Skin of body (tissue), 2 donors: ENCODE results near the gene SGMS1. TPM values are rescaled to one million over a fixed set of nuclear protein-coding genes. Genes with fewer than 3 reads are reported as not detected.
A peak's percentile ranks its signal among the peaks of the same experiment; 100 is the strongest.
"Not testable (repeated sequence)": the region's sequence is repeated elsewhere in the genome, so short reads cannot be mapped to it uniquely, and the experiment has no call there.

Experiments
- DNase-seq: peaks from one replicate; lab custom pipeline; 2025; lab: John Stamatoyannopoulos, UW
- total RNA-seq: library from RNA; depleted of rRNA; stranded (reverse); fragments of >200 nt; gene quantifications from one replicate; pipeline ENCODE4 v1.2.3, GENCODE V29; 2014

SGMS1 gene
- 102 TPM for total RNA-seq

DNA sequence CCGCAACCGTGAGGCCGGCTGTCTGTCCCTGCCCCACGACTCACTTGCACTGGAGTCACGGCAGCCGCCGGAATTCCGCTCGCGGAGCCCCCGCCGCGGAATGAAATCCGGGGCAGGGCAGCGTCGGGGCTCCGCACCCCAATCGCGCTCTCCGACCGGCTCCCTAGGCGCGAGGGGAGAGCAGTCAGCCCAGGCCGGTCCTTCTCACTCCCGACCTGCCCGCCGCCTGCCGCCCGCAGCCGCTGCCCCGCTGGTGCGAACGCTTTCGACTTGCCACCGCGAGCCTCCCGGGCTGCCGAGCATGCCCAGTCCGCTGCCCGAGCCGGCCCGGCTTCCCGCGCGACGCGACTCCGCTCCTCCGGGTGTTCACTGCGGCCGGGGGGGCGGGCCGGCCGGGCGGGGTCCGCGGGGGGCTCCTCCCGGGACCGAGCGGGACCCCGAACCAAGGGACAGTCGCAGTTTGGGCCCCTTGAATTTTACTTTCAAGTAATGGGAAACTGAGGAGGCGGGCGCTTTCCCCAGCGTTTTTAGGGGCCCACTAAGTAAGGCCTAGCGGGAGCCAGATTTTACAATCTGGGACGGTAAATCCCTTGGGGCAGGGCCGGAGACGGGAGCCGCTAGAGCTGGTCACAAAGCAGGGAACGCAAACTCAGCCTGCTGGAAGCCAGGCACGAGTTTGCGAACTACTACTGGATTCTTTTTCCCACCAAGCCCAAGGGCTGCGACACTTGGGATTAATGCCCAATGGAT lies at the start of gene SGMS1:
SGMS1 (minus strand) TSS at position 294 of the 750 bp plus-strand sequence. CDS start 279,842 bp downstream, outside the sequence.
- peak; percentile 84 for DNase-seq

DNA sequence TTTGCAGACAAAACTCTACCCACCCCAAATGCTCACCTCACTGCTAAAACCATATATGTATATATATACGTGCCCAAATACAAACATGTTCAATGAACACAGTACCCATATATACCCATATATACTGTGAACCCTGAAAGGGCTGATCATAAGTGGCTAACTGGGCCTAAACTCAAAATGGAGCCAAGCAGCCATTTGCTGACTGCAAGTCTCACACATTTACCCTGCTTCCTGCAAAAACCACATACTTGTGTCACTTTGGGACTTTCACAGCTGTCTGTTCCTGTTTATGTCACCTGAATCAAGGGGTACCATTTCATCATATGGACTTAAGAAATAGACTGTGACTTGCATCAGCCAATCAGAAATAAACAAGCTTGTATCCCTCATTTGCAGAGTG lies 48.4 kb upstream of the SGMS1 start:
- not testable (repeated sequence) for DNase-seq

DNA sequence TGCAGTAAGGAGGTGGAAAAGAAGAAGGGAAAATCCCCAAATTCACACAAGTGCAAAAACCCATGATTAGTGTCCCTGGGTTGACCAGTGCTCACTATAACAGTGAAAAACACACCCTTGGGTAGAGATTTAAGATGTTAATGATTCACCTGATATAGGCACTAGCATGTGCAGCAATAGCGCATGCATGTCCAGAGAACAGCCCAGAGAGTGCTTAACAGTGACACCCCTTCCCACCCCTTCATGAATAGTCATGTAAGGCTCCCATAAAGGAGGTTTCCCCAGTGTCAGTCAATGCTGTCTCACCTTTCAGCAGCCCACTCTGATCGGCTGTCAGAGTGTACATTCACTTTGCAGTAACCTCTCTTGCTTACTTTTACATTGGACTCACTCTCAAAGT lies 47.9 kb upstream of the SGMS1 start:
- not testable (repeated sequence) for DNase-seq

DNA sequence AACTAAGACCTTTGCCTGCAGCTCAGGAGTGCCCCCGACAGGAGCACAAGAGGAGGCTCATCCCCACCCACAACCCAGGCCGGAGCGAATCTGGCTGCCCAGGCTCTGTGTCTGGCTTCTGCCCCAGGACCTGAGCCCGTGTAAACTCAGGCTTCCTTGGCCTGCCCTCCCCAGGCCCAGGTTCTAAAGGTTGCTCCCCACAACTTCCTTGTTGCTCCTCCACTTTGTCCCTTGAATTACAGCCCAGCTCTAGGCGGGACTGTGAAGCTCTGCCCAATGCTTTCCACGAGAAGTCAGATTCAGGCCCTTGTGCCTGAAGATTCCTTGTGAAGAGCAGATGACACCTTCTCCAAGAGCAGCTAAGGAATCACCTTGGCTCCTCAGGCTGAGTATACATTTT lies 46.2 kb upstream of the SGMS1 start:
- DNase-seq: not testable (repeated sequence)

DNA sequence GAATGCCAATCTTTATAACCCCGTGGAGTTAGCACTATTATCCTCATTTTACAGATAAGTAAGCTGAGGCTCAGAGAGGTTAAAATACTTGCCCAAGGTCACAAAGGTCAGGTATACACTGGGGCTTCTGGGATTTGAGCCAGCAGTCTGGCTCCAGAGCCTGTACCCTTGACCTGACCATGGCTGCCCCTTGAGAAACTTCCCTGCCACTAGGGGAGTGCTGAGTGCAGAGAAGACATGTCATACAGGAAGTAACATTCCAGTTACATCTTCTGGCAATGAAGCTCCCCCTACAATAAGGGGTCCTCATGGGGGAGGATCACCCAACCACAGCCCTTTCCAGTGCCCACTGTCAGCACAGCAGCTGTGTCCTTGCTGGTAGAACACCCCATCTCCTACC lies 43.6 kb upstream of the SGMS1 start:
- not testable (repeated sequence) for DNase-seq

DNA sequence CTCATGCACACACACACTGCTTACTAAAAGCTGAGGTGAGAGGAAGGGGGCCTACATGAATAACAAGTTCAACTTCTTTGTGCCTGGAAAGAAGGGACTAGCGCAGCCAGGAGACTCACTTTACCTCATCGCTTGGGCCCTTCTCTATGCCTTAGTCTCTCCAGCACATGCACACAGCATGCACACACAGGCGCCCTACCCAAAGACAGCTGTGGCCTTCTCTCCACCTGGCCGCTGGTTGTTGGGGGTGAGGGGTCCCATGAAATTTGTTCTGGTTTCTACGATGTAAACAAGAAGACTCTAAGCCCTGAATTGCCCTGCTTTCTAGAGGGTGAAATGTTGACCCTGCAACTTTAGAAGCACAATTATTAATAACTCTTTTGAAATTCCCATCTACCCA lies 38.7 kb upstream of the SGMS1 start:
- not testable (repeated sequence) for DNase-seq

DNA sequence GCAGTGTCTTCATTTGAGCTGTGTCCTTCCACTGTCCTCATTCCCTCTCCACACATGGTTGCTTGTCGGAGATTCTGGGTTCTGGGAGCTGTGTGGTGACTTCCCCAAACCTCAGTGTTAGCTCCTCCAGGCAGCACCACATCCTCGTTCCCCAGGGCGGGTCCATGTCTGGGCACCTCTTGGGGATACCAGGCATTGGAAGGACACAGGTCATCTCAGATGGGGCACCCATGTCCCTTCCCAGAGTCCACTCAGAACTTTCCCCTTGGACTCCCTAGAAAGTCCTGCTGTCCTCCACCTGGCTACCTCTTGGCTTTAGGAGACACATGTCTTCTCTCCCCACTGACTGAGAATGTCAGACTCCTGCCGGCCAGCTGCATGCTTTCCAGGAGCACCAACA lies 37.8 kb upstream of the SGMS1 start:
- not testable (repeated sequence) for DNase-seq

DNA sequence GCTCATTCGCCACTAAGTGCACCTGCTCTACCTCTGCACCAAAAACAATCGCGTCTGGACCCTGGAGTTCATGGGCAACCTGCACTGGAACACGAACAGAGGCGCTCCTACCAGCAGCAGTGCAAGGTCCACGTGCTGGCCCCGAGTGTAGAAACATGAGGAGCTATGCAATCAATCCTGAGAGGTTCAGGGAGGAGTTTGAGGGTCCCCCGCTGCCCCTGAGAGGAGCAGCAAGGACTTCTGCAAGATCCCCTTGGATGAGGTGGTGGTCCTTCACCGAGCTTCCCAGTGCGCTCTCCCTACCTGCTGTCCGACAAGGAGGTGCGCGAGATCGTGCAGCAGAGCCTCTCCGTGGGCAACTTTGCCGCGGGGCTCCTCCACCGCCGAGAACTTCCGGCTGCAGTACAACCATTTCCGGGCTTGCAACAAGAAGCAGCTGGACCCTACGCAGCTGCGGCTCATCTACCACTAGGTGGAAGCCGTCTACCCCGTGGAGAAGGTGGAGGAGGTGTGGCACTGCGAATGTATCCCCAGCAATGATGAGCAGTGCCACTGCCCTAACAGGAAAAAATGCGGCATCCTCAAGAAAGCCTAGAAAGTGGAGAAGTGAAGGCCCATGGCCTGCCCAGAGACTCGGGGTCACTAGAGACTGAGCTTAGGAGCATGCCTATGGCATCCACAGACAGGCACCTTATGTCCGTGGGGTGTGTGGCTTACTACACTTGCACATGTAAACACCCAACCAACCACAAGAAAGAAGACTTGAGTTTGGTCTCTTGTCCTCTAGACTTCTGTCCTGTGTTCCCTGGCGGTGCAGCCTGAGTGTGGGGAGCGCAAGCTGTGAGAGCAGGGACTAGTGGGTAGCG lies 36.3 kb upstream of the SGMS1 start:
- not testable (repeated sequence) for DNase-seq

DNA sequence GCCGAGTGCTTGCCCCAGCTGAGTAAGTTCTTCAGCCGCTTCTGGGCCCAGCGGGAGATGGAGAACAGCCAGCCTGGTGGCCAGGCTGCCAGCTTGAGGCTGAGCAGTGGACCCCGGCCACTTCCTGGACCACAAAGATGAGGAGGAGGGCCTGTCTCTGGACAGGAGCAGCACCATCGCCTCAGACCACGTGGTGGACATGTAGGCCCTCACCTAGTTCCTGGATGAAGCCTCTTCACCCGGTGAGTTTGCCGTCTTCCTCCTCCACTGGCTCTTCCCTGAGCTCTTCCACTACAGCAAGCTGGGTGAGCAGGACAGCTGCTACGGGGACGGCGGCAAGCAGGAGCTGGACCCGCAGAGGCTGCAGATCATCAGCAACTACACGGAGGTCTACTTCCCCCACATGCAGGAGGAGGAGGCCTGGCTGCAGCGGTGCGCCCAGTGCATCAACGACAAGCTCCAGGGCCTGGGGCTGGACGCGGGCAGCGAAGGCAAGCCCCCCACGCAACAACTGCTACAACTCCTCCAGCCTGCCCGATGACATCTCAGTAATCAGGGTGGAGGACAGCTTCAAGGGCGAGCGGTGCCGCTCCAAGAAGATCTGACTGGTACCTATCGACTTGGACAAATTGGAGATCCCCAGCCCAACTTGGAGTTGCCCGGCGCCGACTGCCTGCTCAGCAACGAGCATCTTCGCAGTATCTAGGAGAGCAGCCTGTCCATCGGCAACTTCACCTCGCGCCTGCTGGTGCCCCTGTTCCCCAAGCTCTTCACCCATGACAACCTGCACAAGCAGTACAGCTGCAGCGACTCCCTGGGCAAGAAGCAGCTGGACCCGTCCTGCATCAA lies 35.5 kb upstream of the SGMS1 start:
- not testable (repeated sequence) for DNase-seq

DNA sequence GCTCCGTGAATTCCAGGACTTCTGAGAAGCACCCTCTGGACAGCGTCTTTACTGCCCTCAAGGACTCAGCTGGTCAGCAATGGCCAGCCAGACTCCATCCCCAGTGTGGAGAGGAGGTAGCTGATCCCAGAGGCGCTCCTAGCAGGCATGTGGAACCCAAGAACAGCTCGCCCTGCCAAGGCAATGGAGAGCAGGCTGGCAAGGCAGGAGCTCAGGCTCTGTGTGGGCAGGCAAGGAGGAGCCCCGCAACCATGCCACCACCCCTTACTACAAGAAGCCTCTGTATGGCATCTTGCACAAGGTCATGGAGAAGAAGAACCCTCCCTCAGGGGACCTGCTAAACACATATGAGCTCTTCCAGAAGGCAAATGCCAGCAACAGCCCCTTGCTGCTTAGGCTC lies 34.4 kb upstream of the SGMS1 start:
- DNase-seq: no peak

DNA sequence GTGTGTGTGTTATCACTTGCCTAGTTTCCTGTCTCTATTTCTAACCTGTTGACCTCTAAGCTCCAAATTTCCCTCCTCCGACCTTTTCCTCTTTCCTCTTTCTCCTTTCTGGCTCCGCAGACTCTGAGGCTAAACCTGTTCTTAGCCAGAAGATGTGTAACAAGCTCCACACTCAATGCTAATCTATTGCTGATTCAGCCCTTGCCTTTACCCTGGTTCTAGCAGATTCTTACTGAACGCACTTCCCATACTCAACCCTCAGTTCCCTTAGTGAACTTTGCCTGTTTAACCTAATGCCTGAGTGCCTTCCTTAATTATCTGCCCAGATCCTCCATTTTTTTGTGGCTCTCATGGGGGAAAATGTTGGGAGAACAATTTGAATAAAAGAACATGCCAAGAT lies 30.0 kb upstream of the SGMS1 start:
- no peak for DNase-seq

DNA sequence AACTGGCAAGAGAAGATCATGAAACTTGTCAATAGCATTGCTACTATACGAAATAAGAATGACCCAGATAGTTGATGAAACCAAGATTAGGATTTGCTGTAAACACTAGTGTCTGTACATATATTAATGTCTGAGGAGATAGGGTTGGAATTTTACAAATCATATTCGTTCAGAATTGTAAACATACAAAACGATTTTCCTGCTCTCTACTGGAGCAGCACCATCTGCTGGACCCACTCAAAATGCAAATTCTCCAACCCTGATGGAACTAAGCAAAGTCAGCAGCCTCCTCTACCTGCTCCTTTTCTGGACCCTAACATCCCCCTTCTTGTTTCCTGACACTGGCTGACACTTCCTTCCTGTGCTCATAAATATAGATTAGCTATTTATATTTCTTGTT lies 29.4 kb upstream of the SGMS1 start:
- peak; percentile 1 for DNase-seq

DNA sequence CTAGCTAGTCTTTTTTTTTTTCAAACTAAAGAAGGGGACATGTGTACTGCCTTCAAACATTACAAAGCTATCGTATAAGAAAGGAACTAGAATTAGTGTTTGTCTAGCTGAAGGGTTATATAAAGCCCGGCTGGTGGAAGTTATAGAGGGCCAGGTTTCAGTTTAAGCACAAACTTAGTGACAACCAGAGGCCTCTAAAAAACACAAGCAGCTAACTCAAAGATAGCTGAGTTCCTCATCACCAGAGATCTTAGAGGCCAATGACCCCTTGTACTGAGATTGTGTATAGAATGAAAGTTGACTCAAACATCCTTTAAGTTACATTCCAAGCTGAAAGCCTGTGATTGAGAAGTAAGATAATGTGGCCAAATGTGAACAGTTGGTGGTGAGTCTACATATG lies 28.1 kb upstream of the SGMS1 start:
- DNase-seq: no peak

DNA sequence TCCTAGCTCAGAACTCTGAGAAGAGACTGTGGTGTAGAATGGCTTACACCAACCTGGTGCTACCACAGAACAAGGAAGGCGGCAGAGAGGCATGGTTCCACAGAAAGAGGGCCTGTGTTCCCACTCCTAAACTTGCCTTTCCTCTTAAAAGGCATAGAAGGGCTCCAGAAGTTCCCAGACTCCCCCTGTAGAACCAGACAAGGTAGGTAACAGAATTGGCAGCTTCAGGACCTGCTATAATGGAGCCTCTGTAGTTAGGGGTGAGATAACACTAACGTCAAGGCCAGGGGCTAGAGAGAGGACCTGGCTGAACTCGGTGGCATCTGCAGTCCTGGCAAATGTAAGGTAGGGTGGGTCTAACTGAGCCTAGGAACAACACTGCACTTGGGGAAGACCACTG lies 26.7 kb upstream of the SGMS1 start:
- no peak for DNase-seq

DNA sequence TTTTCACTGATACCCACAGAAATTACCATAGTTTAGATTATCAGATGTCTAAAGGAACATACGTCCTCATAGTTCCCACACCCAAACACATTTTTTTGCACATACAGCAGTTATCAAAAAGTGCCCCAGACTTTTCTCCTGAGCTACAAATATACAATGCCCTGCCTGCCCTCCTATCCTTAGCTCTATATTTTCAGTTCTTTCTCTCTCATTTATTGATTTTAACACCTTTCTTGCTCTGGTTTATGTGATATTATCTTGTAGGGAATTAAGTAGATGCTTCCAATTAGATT lies 25.1 kb upstream of the SGMS1 start:
- no peak for DNase-seq

DNA sequence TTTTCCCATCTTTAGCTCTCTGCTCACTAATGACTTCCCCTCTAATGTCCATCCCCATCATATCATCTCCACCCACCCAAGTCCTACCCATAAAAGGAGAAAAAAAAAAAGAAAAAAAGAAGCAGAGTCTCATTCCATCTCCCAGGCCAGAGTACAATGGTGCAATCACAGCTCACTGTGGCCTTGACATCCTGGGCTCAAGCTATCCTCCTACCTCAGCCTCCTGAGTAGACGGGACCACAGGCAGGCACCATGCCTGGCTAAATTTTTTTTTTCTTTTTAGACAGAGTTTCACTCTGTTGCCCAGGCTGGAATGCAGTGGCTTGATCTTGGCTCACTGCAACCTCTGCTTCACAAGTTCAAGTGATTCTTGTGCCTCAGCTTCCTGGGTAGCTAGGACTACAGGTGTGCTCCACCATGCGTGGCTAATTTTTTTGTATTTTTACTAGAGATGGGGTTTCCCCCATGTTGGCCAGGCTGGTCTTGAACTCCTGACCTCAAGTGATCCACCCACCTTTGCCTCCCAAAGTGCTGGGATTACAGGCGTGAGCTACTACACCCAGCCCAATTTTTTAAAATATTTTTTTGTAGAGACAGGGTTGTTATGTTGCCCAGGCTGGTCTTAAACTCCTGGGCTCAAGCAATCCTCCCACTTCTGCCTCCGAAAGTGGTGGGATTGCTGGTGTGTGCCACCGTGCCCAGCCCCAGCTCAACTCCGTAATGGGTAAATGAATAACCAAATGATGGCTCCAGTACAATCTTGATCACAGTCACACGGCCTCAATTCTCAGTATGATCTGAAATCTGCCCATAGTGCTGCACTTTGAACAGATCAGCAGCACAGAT lies 24.6 kb upstream of the SGMS1 start:
- DNase-seq: no peak

DNA sequence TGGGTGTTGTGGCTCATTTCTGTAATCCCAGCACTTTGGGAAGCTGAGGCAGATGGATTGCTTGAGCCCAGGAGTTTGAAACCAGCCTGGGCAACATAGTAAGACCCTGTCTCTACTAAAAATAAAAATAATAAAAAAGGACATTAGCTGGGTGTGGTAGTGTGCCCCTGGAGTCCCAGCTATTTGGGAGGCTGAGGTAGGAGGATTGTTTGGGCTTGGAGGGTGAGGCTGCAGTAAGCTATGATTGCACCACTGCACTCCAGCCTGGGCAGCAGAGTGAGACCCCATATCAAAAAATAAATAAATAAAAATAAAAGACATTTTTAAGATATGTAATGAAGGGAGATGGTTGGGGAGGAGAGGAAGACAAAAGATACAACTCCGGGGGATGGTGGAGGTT lies 23.6 kb upstream of the SGMS1 start:
- DNase-seq: not testable (repeated sequence)

DNA sequence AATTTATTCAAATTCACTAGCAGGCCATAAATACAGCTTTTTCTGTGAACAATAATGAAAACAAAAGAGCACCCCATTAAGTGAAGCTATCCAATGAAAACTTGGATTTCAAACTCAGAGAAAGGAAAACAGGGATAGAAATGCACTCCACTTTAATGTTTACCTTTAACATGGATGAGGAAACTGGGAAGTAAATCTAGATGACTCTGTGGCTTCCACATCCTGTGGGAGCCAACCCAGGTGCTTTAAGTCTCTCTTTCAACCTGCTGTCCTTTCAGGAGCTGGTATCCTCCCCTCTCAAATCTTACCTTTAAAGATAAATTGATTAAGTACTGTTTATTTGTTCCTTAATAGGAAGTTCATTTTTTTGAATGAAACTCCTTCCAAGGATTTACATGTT lies 21.5 kb upstream of the SGMS1 start:
- DNase-seq: no peak

DNA sequence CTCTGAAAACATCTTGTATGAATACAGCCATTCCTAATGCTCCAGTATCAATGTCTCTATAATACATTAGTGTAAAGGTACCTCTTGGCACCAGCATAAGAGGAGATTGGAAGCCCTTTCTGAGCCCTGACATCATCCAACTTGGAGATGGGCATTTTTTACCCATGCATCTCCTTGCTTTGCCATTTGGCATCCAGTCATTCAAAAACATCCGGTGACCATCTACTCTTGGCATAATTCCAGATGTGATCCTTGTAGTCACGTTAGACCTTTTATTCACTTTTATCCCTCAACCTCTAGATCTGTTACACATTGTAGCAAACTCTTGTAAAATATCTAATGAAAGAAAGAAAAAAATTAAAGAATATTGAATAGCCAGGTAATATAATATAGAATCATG lies 17.9 kb upstream of the SGMS1 start:
- DNase-seq: no peak

DNA sequence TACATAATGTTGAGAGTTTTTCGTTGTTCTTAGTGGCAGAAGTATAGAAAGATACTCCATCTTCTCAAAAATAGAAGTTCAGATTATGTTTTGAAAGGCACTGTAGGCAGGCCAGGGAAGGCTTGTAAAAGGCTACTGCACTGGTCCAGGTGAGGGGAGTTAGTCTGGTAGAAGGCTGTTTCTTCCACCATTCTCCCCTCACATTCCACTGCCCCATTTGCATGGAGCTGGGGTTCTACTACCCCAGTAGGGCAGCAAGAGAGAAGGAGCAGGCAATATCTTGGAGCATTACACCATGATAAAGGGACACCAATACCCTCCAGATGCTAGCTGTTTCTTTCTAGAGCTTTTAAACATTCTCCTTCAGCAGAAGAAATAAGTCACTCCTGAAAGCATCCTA lies 16.5 kb upstream of the SGMS1 start:
- no peak for DNase-seq
